Measurements from ENCODE around the gene EMC9.

- TF ChIP-seq POLR2AphosphoS5 (IDR thresholded peaks at IDR 0.05; ENCODE audit: low read depth, low read length) = no peak
- TF ChIP-seq POLR2A (IDR thresholded peaks at IDR 0.05; ENCODE audit: low read depth, low read length) = no peak
- no peak for TF ChIP-seq TAF1 (IDR thresholded peaks at IDR 0.05; ENCODE audit: borderline replicate concordance, low read depth, low read length)
Measured at GRCh38 chr14:24100982-24101494, 40.4 kb downstream of the EMC9 start.

Measured in GM12892 (cell line).